Ramos (cell line): Measurements from ENCODE around the gene ANKS1B.
"Not testable (repeated sequence)": the region's sequence is repeated elsewhere in the genome, so short reads cannot be mapped to it uniquely, and the experiment has no call there.

ENCODE experiments used
- in situ Hi-C: fragments of 300-500 bp; cut with MboI; formaldehyde crosslinking; loops from one replicate; pipeline ENCODE4 v1.14.3; 2022; ENCODE audit warnings: low sequenced_read_pairs; ENCODE audit not compliant: unreplicated experiment

ANKS1B gene

GRCh38 chr12:99898645-99899044, 86.1 kb downstream of the ANKS1B start:
- in situ Hi-C loops, result no loop called here

DNA sequence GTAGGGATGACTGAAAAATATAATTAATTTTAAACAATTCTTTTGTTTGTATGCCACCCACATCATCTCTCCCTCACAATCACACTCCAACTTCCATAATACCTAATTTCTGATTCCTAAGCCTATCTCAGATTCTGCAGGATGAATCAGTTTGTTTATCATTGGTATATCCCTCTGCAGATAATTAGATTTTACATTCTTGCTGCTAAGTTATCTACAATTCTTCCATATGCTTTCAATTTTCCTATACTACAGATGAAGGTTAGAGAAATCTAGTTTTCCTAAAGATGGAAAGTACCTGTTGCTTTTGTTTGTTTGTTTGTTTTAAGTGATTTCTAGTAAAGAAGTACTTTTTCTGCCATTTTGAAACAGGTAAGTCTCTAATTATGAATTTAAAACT, 105.3 kb downstream of the ANKS1B start:
- in situ Hi-C loops, result no loop called here

DNA sequence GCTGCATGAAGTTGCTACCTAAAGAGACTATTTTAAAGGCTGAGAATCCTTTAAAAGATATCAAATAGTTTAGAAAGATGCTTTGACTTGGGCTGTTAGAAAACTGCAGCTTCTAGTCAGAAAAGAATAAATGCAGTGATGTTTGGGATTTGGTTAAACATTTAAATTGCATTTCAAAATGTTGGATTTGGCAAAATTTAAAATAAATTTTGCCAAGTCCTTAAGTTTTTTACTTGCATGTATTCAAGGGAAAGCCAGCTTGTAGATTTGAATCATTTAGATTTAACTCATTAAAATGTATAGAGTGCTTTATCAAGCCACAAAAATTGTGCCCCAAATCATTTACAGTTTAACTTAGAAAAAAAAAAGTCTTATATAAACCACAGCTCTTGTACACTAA, 109.7 kb downstream of the ANKS1B start:
- in situ Hi-C loops, result no loop called here

- in situ Hi-C loops, result no loop called here
Observed at GRCh38 chr12:99870085-99870484, 114.7 kb downstream of the ANKS1B start.

- in situ Hi-C loops, result no loop called here
Observed at GRCh38 chr12:99861731-99862130, 123.0 kb downstream of the ANKS1B start.

DNA sequence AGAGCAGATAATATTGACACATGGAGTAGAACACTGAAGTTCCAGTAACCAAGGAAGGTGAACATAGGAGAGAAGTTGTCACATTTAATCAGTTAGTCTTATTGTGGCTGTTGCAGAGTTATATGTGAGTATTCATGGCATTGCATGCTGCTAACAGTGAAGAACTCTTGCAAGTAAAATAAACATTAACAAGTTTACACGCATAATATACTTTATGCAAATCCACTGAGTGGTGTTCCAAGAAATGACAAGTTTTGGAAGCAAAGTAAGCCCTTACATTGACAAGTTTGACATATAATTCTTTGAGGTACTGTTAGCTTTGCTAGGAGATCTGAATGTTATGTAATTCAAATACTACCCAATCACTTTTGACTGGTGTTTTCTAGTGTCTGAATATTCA, 125.6 kb downstream of the ANKS1B start:
- in situ Hi-C loops, result no loop called here

GRCh38 chr12:99852666-99853065, 132.1 kb downstream of the ANKS1B start:
- in situ Hi-C loops, result no loop called here

DNA sequence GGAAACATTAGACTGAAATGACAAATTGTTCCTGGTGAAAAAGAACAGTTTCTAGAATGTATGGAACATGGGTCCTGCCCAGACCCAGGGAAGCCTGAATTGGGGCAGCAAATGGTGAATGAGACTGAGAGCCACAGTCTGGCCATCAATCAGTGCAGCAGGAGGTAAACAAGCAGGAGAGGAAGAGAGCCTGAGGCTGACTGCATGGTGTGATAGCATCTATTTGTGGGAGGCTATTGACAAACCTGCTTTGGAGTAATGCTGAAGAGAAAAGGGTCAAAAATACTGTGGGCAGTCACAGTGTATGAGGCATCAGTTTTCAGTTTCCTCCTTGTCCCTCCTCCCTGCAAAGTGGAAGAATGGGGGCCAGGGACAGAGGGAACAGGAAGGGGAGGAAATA, 136.8 kb downstream of the ANKS1B start:
- in situ Hi-C loops, result no loop called here

DNA sequence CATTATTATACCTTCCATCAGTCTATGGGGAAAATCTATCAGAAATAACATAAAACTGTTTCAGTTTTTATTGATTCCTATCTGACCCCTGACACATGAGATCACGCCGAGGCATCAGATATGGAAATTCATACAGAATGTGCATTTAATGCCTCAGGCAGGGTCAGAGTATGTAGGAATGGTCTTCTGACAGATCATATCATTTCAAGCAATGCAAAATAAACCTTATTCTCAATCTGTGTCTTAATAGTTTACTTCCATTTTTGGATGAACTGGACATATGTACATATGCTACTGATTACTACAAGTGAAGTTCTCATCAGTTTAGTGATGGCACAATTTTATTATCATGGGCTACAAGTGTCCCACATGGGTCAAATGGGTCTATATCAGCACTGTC, 150.0 kb downstream of the ANKS1B start:
- in situ Hi-C loops, result no loop called here

- in situ Hi-C loops, result no loop called here
Observed at GRCh38 chr12:99833397-99833796, 151.3 kb downstream of the ANKS1B start.

- in situ Hi-C loops, result no loop called here
Observed at GRCh38 chr12:99824900-99825542, 159.7 kb downstream of the ANKS1B start.

DNA sequence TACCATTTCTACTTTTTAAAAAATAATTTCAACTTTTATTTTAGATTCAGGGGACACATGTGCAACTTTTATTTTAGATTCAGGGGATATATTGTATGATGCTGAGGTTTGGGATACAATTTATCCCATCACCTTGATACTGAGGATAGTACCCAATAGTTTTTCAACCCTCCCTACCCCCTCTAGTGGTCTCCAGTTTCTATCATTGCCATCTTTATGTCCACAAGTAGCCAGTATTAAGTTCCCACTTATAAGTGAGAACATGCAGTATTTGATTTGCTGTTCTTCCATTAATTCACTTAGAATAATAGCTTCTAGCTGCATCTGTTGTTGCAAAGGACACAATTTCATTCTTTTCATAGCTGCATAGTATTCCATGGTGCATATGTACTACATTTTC, 162.5 kb downstream of the ANKS1B start:
- in situ Hi-C loops, result no loop called here

DNA sequence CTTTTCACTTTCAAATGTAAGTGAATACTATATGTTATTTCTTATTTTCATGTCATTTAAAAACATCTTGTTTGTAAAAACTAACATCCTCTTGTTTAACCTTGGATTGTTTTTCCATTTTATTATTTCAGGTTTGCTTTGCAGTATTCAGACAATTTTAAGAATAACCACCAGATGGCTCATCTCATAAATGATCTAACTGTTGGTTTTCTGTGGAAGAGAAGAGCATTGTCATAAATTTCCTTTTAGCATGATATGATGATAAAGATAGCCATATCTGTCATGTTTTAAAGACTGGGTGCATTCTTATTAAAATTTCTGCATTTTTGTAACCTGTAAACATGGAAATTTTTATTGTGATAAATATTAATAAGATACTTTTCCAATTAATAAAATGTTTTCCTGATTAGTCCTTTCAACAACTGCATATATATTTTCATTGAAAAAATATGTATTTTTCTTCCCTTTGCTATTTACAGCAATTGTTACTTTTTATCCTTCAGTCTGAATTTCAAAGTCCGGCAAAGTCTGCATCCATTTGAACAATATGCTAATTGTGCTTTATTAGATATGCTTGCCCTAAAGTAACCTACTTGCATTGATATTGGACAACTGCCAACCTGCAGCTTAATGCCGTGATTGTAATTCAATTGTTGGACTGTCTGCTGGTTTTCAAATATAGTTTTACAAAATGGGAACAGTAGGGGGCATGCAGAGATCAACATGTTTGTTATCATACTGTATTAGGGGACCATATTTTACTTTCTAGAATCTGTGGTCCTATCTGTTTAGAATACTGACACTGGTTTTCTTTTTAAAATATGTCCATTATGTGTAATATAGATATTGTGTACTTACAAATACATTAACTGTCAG, 173.8 kb downstream of the ANKS1B start:
- in situ Hi-C loops, result no loop called here

DNA sequence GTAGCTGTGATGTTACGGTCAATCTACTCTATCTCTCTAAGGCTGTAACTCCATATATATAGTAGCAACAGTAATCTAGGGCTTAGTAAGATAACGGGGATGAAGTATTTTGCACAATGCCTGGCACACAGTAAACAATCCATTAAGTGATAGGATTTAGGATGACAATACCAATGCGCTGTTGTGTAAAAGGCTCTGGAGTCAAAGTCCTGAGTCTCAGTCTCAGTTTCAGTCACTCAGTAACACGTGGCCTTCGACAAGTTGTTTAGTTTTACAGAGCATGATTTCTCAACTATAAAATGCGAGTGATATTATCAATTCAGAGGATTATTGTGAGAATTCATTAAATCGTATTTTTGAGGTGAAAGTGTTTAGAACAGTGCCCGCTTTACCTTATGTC, 174.8 kb downstream of the ANKS1B start:
- in situ Hi-C loops, result no loop called here

- in situ Hi-C loops, result no loop called here
Observed at GRCh38 chr12:99806304-99806703, 178.4 kb downstream of the ANKS1B start.

GRCh38 chr12:99804715-99805114, 180.0 kb downstream of the ANKS1B start:
- in situ Hi-C loops, result no loop called here

- in situ Hi-C loops, result no loop called here
Observed at GRCh38 chr12:99800605-99801004, 184.1 kb downstream of the ANKS1B start.

- in situ Hi-C loops, result not testable (repeated sequence)
Observed at GRCh38 chr12:99797931-99798330, 186.8 kb downstream of the ANKS1B start.

DNA sequence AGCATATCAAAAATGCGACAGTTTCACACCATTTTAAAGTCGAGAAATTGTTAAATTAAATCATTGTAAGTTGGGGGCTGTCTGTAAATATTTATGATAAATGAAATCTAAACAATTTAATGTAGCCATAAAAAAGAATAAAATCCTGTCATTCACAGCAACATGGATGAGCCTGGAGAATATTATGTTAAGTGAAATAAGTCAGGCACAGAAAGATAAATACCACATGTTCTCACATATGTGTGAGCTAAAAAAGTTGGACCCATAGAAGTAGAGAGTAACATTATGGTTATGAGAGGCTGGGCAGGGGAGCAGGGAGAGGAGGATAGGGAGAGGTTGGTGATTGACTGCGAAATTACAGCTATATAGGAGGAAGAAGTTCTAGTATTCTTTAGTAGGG, 201.3 kb downstream of the ANKS1B start:
- in situ Hi-C loops, result no loop called here

DNA sequence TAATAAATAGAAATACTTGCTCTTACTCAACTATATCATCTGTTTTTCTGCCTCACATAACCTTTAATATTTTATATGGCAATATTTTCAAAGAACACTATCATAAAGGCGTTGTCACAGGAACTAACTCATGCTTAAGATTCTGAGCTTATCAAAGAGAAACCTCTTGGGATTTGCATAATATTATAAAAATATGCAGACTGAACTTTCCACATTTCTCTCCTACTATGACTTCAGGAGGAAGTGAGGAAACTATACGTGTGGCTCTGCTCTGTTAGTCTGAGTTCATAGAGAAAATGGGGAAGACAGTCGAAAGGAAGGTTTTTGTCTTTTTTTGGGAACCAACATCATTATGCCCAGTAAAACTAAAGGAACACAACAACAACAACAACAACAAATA, 212.5 kb downstream of the ANKS1B start:
- in situ Hi-C loops, result no loop called here

- in situ Hi-C loops, result no loop called here
Observed at GRCh38 chr12:99771659-99772058, 213.1 kb downstream of the ANKS1B start.
